ENCODE measurements around the gene ARHGEF4. TPM values are rescaled to one million over a fixed set of nuclear protein-coding genes. Genes with fewer than 3 reads are reported as not detected.
A peak's percentile ranks its signal among the peaks of the same experiment; 100 is the strongest.

Gene ARHGEF4
- total RNA-seq, 1 experiment from 2014 or later, result 21.8 TPM

DNA sequence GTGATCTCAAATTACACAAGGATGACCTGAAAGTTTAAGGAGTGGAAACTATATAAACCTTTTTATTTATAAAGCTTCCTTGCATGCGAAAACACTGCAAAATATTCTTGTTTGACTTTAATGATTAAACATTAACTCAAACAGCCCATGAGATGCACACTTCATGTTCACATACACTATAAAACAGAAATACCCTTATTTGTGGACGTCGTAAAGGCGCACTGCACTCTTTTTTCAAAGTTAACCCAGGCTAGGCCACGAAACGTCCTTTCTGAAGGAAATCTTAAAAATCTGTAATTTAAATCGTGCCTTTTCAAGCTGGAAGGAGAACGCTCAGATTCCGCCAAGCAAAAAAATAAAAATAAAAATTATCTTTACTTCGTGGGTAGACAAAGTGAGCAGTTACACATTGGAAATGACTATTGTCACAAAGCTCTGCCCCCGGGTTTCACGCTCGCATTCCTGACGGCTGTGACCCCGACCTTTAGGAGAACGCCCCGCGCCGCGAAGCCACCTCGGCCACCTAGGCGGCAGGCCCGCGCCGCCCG is 255.8 kb downstream of the ARHGEF4 start:
- no peak for ATAC-seq
- ChIA-PET CTCF (interaction anchor here (1.8 kb wide), 1 partner anchor 51 kb away, joined by 4 read pairs; no protein-coding TSS in a partner anchor), POLR2A (interaction anchor here (1.8 to 2.6 kb wide), 2 partner anchors 11 kb away, joined by 6 to 15 read pairs; partner anchors contain the start of gene PLEKHB2)
- Mint-ChIP-seq H3K4me3 (peak overlapping the region; percentile 80), H3K36me3 (peaks cover 26% of the 10 kb centered on the region), H3K27ac (peak overlapping the region; percentile 74), H3K27me3 (ENCODE audit: low read depth) (no peaks in the 10 kb centered on the region), H3K4me1 (peaks cover 7% of the 10 kb centered on the region), H3K9me3 (no peaks in the 10 kb centered on the region)
- TF ChIP-seq AR (CRISPR knock-in tag; IDR thresholded peaks at IDR 0.05) (no peak), ATF2 (CRISPR knock-in tag; IDR thresholded peaks at IDR 0.05; ENCODE audit: borderline replicate concordance, low read depth) (no peak), MXD4 (CRISPR knock-in tag; IDR thresholded peaks at IDR 0.05; ENCODE audit: borderline replicate concordance) (no peak), FOXJ3 (CRISPR knock-in tag; IDR thresholded peaks at IDR 0.05; ENCODE audit: borderline replicate concordance) (no peak), ARID4B (CRISPR knock-in tag; IDR thresholded peaks at IDR 0.05; ENCODE audit: borderline replicate concordance) (no peak), ZNF121 (CRISPR knock-in tag; IDR thresholded peaks at IDR 0.05) (no peak), CDX4 (CRISPR knock-in tag; IDR thresholded peaks at IDR 0.05; ENCODE audit: borderline replicate concordance) (no peak), ZNF423 (CRISPR knock-in tag; IDR thresholded peaks at IDR 0.05) (no peak), ZSCAN18 (CRISPR knock-in tag; IDR thresholded peaks at IDR 0.05) (no peak), EMX1 (CRISPR knock-in tag; IDR thresholded peaks at IDR 0.05) (no peak), SOX15 (CRISPR knock-in tag; IDR thresholded peaks at IDR 0.05) (no peak), ZNF281 (CRISPR knock-in tag; IDR thresholded peaks at IDR 0.05) (no peak), GTF2I (CRISPR knock-in tag; conservative IDR thresholded peaks at IDR 0.05) (no peak)
- TF ChIP-seq, protein P1, sequence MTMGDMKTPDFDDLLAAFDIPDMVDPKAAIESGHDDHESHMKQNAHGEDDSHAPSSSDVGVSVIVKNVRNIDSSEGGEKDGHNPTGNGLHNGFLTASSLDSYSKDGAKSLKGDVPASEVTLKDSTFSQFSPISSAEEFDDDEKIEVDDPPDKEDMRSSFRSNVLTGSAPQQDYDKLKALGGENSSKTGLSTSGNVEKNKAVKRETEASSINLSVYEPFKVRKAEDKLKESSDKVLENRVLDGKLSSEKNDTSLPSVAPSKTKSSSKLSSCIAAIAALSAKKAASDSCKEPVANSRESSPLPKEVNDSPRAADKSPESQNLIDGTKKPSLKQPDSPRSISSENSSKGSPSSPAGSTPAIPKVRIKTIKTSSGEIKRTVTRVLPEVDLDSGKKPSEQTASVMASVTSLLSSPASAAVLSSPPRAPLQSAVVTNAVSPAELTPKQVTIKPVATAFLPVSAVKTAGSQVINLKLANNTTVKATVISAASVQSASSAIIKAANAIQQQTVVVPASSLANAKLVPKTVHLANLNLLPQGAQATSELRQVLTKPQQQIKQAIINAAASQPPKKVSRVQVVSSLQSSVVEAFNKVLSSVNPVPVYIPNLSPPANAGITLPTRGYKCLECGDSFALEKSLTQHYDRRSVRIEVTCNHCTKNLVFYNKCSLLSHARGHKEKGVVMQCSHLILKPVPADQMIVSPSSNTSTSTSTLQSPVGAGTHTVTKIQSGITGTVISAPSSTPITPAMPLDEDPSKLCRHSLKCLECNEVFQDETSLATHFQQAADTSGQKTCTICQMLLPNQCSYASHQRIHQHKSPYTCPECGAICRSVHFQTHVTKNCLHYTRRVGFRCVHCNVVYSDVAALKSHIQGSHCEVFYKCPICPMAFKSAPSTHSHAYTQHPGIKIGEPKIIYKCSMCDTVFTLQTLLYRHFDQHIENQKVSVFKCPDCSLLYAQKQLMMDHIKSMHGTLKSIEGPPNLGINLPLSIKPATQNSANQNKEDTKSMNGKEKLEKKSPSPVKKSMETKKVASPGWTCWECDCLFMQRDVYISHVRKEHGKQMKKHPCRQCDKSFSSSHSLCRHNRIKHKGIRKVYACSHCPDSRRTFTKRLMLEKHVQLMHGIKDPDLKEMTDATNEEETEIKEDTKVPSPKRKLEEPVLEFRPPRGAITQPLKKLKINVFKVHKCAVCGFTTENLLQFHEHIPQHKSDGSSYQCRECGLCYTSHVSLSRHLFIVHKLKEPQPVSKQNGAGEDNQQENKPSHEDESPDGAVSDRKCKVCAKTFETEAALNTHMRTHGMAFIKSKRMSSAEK (CRISPR knock-in tag; IDR thresholded peaks at IDR 0.05; ENCODE audit: borderline replicate concordance), result no peak
- TF ChIP-seq, protein P2, sequence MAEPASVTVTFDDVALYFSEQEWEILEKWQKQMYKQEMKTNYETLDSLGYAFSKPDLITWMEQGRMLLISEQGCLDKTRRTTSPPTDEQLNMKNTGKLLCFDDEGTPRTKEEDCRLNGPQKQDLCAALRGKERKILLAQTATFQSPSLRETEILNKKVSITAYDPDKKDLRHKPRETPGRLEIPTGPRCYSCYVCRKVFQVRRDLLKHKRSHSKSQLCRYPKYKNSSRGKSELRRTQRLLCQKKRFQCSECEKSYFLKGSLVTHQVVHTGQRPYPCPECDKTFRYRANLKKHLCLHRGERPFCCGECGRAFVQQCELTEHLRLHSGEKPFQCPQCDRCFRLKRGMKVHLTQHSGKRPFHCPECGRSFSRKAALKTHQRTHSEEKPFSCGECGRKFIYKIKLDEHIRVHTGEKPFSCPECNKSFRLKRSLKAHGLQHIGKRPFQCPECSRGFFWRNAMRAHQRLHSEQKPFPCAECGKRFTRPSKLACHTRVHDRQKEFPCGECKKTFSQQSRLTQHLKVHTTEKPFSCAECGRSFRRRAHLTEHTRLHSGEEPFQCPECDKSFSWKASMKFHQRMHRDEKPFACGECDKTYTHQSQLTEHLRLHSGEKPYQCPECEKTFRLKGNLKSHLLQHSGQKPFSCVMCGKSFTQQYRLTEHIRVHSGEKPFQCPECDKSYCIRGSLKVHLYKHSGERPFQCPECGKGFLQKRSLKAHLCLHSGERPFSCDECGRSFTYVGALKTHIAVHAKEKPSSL (CRISPR knock-in tag; conservative IDR thresholded peaks at IDR 0.05), result no peak
- DNase-seq (ENCODE audit: low spot score), result no peak
